Measurements from ENCODE around the gene KLRC2. TPM values are rescaled to one million over a fixed set of nuclear protein-coding genes. Genes with fewer than 3 reads are reported as not detected.
A peak's percentile ranks its signal among the peaks of the same experiment; 100 is the strongest.

The KLRC2 gene
- total RNA-seq, 1 experiment from 2014 or later = not detected

DNA sequence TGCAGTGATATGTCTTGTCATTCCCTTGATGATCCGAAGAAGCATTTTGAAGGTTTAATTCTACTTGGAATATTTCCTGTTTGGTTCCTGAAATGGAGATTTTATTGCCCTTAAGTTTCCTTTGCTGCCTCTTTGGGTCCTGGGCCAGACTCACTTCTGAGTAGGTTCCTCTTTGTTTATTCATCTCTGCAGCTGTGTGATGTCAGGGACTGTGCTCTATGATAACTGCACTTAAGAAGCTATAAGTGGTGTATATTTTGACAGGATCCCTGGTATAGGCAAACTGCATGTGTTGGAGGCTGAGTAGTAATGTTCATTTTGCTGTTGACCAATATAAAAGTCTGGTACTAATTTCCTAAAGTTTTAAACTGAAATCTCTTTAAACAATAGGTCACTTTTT lies 26.4 kb downstream of the KLRC2 start, which contains the start of gene KLRC4:
KLRC4 (minus strand) TSS at position 366 of the 400 bp plus-strand sequence; CDS start at position 184, 182 bp downstream.
- no peak within 1 kb of the TSS for H3K27ac ChIP-seq (ENCODE audit: low read depth, low read length, poor library complexity, severe bottlenecking)
- H3K4me3 ChIP-seq (ENCODE audit: low read depth, low read length, poor library complexity, severe bottlenecking) = no peak within 1 kb of the TSS
- CTCF ChIA-PET = no interaction called here
- TF ChIP-seq EZH2 (IDR thresholded peaks at IDR 0.05; ENCODE audit: borderline replicate concordance, low read depth, low read length, poor library complexity, severe bottlenecking) = no peak
- TF ChIP-seq, protein P1, sequence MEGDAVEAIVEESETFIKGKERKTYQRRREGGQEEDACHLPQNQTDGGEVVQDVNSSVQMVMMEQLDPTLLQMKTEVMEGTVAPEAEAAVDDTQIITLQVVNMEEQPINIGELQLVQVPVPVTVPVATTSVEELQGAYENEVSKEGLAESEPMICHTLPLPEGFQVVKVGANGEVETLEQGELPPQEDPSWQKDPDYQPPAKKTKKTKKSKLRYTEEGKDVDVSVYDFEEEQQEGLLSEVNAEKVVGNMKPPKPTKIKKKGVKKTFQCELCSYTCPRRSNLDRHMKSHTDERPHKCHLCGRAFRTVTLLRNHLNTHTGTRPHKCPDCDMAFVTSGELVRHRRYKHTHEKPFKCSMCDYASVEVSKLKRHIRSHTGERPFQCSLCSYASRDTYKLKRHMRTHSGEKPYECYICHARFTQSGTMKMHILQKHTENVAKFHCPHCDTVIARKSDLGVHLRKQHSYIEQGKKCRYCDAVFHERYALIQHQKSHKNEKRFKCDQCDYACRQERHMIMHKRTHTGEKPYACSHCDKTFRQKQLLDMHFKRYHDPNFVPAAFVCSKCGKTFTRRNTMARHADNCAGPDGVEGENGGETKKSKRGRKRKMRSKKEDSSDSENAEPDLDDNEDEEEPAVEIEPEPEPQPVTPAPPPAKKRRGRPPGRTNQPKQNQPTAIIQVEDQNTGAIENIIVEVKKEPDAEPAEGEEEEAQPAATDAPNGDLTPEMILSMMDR (conservative IDR thresholded peaks at IDR 0.05; ENCODE audit: low read depth, low read length) = no peak
- H3K4me1 ChIP-seq (ENCODE audit: insufficient read depth, low read length, poor library complexity, severe bottlenecking) = no peaks in the 10 kb centered on the region
- POLR2A ChIA-PET (ENCODE audit: low non-redundant PET) = no interaction called here
- peaks cover 5% of the 10 kb centered on the region for H3K9me3 ChIP-seq (ENCODE audit: low read depth, low read length, poor library complexity, severe bottlenecking)
- peak; percentile 17 for DNase-seq (ENCODE audit: low spot score)
- intact Hi-C loops (cut with micrococcal nuclease; ENCODE audit: unreplicated experiment) = no loop called here
- H3K36me3 ChIP-seq (ENCODE audit: insufficient read depth, low read length, poor library complexity, severe bottlenecking) = no peaks in the 10 kb centered on the region
- no TSS peak for BruUV-seq (replicated peaks)
- no peaks in the 10 kb centered on the region for H3K27me3 ChIP-seq (replicated peaks; ENCODE audit: insufficient read depth, low read depth, low read length, poor library complexity)

DNA sequence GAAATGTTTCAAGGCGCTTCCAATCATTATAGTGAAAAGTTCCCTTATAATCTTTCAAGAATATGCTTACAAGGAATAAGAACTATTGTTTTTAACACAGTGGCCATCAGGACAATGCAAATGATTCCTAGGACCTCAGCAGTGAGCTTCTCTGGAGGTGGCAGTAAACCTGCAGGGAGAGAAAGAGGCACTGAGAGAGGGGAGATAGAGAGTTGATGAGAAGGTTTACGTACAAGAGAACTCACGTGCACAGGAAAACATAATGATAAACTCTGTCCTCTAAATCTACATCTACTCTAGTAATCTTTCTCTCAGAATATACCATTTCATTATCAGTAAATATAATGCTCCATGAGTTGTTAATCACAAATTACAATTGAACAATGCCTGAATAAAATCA lies 27.0 kb downstream of the KLRC2 start:
- no TSS peak for BruUV-seq (replicated peaks)
- ChIA-PET POLR2A (ENCODE audit: low non-redundant PET) (no interaction called here), CTCF (no interaction called here)
- no peak for TF ChIP-seq EZH2 (IDR thresholded peaks at IDR 0.05; ENCODE audit: borderline replicate concordance, low read depth, low read length, poor library complexity, severe bottlenecking)
- TF ChIP-seq, protein P1 (conservative IDR thresholded peaks at IDR 0.05; ENCODE audit: low read depth, low read length) = no peak
- DNase-seq (ENCODE audit: low spot score) = no peak
- Histone ChIP-seq H3K9me3 (ENCODE audit: low read depth, low read length, poor library complexity, severe bottlenecking) (peaks cover 5% of the 10 kb centered on the region), H3K4me3 (ENCODE audit: low read depth, low read length, poor library complexity, severe bottlenecking) (no peak overlapping the region), H3K27ac (ENCODE audit: low read depth, low read length, poor library complexity, severe bottlenecking) (no peak overlapping the region), H3K27me3 (replicated peaks; ENCODE audit: insufficient read depth, low read depth, low read length, poor library complexity) (no peaks in the 10 kb centered on the region), H3K36me3 (ENCODE audit: insufficient read depth, low read length, poor library complexity, severe bottlenecking) (no peaks in the 10 kb centered on the region), H3K4me1 (ENCODE audit: insufficient read depth, low read length, poor library complexity, severe bottlenecking) (no peaks in the 10 kb centered on the region)
- intact Hi-C loops (cut with micrococcal nuclease; ENCODE audit: unreplicated experiment) = no loop called here

DNA sequence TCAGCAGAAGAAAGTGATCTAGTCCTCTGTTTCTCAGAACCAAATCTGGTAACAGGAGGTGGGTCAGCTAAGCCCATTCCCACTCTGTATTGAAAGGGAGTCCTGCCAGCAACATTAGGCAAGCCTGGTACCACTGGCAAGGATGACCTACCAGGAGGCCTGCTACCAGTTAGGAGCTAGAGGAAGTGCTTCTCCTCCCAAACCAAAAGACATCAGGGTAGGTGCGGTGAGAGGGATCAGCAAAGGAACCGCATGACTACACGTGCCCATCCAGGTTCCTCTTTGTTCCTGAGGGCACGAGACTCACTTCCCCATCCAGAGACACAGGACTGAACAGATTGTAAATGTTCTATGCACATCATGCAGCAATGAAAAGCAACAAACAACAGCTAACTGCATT lies 29.1 kb downstream of the KLRC2 start:
- no peak for DNase-seq (ENCODE audit: low spot score)
- H3K36me3 ChIP-seq (ENCODE audit: insufficient read depth, low read length, poor library complexity, severe bottlenecking) = no peaks in the 10 kb centered on the region
- TF ChIP-seq, protein P1 (conservative IDR thresholded peaks at IDR 0.05; ENCODE audit: low read depth, low read length) = no peak
- TF ChIP-seq EZH2 (IDR thresholded peaks at IDR 0.05; ENCODE audit: borderline replicate concordance, low read depth, low read length, poor library complexity, severe bottlenecking) = no peak
- ChIA-PET CTCF (no interaction called here), POLR2A (ENCODE audit: low non-redundant PET) (no interaction called here)
- BruUV-seq (replicated peaks) = no TSS peak
- H3K27me3 ChIP-seq (replicated peaks; ENCODE audit: insufficient read depth, low read depth, low read length, poor library complexity) = no peaks in the 10 kb centered on the region
- peaks cover 5% of the 10 kb centered on the region for H3K9me3 ChIP-seq (ENCODE audit: low read depth, low read length, poor library complexity, severe bottlenecking)
- H3K4me3 ChIP-seq (ENCODE audit: low read depth, low read length, poor library complexity, severe bottlenecking) = no peak overlapping the region
- no peaks in the 10 kb centered on the region for H3K4me1 ChIP-seq (ENCODE audit: insufficient read depth, low read length, poor library complexity, severe bottlenecking)
- no peak overlapping the region for H3K27ac ChIP-seq (ENCODE audit: low read depth, low read length, poor library complexity, severe bottlenecking)
- intact Hi-C loops (cut with micrococcal nuclease; ENCODE audit: unreplicated experiment) = no loop called here
